Epithelial cell of prostate (primary cell): ENCODE data around the gene SLC25A42.
"Not testable (repeated sequence)": the region's sequence is repeated elsewhere in the genome, so short reads cannot be mapped to it uniquely, and the experiment has no call there.

Experiments used
- DNase-seq: peaks from one replicate; pipeline ENCODE4 v3.0.0-alpha.2; 2011; ENCODE audit warnings: low read depth, low spot score
- H3K27ac ChIP-seq: fragments of 450-650 bp; 2 replicates; pipeline ENCODE4 v1.5.1; 2017; ENCODE audit warnings: mild to moderate bottlenecking

The SLC25A42 gene

DNA sequence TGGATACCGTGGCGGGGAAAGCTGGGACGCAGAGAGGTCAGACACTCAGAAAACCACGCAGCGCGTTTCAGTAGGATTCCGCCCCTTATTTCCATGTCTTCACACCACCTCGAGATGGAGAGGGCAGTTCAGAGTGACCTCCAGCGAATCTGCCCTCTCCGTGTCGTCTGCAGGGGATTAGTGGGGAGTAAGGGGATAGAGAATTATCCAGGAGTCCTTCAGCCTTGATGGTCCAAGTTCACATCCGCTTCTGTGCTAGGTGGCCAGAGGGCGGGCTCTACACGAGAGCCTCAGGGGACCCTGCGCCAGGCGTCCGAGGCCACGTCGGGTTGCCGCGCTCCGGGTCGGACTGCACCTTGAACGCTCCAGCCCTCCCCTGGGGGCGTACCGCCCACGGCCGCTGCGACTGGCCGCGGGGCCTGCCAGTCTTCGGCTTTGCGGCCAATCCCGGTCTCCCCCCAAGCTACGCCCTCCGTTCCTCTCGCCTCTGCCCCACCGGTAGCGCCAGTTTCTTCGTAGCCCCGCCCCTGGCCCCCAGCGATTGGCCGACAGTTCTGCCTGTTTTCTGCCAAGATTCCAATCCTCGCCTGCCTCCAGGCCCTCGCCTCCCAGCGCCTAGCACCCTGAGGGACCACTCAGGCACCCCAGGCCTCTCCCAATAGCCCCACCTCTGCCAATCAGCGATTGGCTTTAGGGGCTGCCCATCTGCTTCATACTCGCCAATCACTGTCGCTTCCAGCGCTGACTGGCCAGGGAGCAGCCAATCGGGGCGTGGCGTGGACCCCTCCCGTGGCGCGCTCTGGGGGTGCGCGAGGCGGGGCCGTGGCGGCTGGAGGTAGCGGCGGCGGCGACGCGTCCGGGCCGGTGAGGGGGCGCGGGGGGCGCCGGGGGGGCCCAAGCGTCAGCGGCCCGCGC, at the start of gene SLC25A42:
Gene SLC25A42 (plus strand): TSS at position 812 of the 915 bp plus-strand sequence. CDS start 32,131 bp downstream, outside the sequence.
- H3K27ac ChIP-seq: no peak within 1 kb of the TSS
- peak; percentile 93 for DNase-seq

DNA sequence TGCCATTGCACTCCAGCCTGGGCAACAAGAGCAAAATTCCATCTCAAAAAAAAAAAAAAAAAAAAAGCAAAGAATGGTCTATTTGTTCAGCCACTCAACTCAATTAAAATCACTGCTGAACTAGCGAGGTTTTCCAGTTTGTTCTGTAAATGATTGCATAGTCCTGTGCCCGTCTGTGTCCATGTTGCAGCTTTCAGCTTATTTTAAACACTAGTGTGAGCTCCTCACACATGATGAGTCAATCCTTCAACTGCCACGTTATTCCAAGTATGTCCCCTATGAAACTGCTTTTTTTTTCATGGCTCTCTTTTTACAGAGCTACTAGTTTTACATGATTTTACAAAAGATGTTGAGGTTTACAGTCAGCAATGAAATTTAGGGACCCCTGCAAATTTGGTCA, 42.7 kb upstream of the SLC25A42 start:
- DNase-seq: no peak
- no peak overlapping the region for H3K27ac ChIP-seq

- no peak overlapping the region for H3K27ac ChIP-seq
- no peak for DNase-seq
Measured at GRCh38 chr19:19022380-19022961, 41.3 kb upstream of the SLC25A42 start.

- H3K27ac ChIP-seq: peak overlapping the region; percentile 18
Measured at GRCh38 chr19:19023376-19023775, 40.4 kb upstream of the SLC25A42 start.

DNA sequence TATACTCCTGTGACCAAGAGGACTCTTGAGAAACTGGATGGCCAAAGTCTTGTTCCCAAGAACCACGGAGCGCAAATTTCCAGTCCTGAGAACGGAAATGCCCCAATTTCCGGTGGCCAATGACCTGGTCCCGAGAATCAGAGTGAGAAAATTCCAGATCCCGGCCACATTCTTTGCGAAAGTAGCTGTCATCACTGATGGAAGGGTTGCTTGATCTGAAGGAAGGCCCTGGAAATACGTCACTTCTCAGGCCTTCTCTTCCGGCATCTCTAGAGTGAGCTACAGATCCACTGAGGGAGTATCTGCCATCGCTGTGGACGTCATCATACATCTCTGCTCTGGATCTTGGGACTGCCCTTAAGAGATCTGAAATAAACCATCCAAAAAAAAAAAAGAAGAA, 37.9 kb upstream of the SLC25A42 start:
- H3K27ac ChIP-seq: peak overlapping the region; percentile 44
- DNase-seq: no peak

More at GRCh38 chr19:19023376-19023775, 40.4 kb upstream of the SLC25A42 start:
- not testable (repeated sequence) for DNase-seq

DNA sequence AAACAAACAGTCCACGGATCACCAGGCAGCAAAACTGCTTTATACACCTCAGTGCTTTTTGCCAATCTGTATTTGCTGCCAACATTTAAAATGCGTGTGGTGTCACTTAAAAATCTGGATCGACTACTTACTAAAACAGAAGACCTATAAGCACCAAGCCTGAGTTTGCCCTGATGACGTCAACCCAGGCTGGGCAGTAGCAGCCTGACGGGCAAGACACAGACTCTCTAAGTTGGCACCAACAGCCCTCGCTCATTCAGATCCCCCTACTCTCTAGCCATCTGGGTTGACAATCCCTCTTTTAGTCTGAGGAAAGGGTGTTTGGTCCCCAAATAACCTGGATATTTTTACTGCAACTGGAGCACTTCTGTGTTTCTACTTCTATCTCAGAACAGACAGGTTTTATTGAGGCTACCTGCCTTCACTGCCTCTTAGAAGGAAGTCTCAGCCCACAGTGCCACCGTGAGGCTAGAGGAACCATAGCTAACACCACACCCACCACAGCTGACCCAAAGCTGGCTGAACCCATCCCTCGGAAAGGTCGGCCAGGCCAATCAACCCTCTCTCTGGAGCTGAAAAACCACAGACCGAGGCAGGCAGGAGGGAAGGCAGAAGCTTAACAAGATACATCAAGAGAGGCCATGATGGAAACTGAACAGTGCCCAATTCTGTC, 37.4 kb upstream of the SLC25A42 start:
- no peak for DNase-seq
- H3K27ac ChIP-seq: peak overlapping the region; percentile 44

DNA sequence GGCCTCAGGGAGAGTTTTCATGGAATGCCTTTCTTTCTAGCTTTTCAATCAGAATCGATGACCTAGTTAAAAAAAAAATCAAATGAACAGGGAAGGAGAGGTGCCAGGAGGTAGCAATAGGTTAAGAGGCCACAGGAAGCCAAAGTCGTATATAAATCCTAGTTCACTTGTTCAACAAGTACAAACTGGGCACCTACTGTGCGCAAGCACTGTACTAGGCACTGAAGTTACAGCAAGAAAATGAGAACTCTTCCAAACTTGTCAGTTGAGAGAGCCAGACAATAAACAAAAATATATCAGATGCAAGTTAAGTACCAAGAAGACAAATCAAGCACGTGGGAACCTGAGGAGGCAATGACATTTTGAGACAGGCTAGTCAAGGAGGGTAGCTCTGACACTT, 36.6 kb upstream of the SLC25A42 start:
- H3K27ac ChIP-seq: peak overlapping the region; percentile 44
- no peak for DNase-seq

DNA sequence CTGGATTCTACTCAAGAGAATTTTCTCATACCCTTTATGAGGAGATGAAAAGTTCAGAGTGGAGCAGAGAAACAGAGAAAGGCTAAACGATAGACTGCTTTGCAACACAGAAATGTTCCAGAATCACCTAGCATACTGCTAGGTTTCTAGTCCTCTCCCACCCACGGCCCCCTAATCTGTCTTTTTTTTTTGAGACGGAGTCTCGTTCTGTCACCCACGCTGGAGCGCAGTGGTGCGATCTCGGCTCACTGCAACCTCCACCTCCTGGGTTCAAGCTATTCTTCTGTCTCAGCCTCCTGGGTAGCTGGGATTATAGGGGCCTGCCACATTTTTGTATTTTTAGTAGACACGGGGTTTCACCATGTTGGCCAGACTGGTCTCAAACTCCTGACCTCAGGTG, 35.3 kb upstream of the SLC25A42 start:
- no peak overlapping the region for H3K27ac ChIP-seq
- DNase-seq: no peak

DNA sequence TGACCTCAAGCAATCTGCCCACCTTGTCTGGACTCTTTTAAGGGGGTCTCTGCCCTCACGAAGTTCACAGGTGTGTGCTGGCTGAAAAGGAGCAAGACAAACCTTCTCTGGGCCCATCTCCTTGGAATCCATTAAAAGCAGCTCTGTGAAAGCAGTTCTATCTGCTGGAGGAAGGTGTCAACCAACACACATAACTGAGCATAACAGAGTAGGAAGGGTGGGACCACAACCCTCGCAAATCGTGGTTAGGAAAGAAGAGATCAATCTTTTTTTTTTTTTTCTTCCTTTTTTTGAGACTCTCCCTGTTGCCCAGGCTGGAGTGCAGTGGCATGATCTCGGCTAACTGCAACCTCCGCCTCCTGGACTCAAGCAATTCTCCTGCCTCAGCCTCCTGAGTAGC, 31.9 kb upstream of the SLC25A42 start:
- H3K27ac ChIP-seq: no peak overlapping the region
- DNase-seq: no peak

GRCh38 chr19:19032420-19033175, 31.2 kb upstream of the SLC25A42 start:
- H3K27ac ChIP-seq: peak overlapping the region; percentile 86
- DNase-seq: peak; percentile 46

GRCh38 chr19:19033176-19033425, 30.7 kb upstream of the SLC25A42 start:
- DNase-seq: no peak
- peak overlapping the region; percentile 86 for H3K27ac ChIP-seq

GRCh38 chr19:19033426-19034203, 30.2 kb upstream of the SLC25A42 start, which contains the start of the genes ARMC6 and SUGP2:
TSS of gene ARMC6 (plus strand) at chr19:19033603. CDS start at chr19:19034210, 607 bp downstream.
TSS of gene SUGP2 (minus strand) at chr19:19033517. CDS start at chr19:19031071, 2,446 bp downstream.
- peak within 1 kb of the TSS; percentile 86 for H3K27ac ChIP-seq
- peak; percentile 34 for DNase-seq

DNA sequence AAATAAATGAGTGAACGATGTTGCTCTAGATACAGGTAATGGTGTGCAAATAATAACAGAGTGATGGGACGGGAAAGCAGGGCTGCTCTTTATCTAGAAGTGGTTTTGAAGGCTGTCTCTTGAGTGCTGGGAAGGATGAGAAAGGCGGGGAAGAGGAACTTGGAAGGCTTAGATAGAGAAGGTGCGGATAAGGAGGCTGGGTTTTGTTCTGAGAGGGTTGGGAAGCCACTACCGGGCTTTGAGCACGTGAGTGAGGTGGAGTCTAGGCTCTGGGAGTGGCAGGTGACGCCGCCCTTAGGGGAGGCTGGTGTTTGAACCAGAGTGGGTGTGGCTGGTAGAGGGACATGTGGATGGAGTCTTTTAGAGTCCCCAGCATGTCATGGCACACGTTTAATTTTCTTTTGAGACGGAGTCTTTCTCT, 29.6 kb upstream of the SLC25A42 start:
- peak overlapping the region; percentile 86 for H3K27ac ChIP-seq
- DNase-seq: no peak

DNA sequence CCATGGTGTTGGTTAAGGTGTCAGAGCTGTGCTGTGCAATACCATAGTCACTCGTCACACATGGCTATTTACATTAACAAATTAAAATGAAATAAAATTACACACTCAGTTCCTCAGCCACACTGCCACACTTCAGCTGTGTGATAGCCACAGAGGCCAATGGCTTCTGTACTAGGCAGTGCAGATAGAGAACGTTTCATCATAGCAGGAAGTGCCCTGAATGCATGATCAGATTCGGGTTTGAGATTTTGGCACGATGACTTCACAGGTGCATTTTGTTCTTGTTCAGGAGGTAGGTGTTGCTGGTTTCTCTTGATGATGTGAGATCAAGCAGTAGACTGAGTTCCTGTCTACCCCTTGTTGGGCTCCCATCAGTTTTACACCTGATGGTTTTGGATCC, 23.9 kb upstream of the SLC25A42 start:
- no peak for DNase-seq
- H3K27ac ChIP-seq: no peak overlapping the region

- no peak for DNase-seq
- no peak overlapping the region for H3K27ac ChIP-seq
Measured at GRCh38 chr19:19040417-19040816, 23.4 kb upstream of the SLC25A42 start.

DNA sequence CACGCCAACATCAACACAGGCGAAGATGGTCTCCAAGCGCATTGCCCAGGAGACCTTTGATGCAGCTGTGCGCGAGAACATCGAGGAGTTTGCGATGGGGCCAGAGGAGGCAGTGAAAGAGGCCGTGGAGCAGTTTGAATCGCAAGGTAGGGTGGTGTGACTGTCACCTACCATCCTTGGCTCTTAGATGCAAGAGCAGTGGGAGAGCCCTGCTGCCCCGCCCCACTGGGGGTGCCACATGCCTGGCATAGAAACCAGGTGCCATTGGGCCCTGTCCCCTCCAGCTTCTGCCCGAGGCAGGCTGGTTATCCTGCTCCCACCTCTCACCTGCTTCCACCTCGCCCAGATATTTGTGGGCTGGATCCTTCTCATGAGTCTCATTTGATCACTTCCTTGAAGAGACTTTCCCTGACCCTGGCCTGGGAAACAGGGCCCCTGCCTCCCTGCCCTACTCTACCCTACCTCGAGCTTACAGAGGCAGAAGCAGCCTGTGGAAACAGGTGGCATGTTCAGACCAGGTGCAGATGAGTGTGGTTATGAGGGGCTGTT, 21.0 kb upstream of the SLC25A42 start:
- no peak for DNase-seq
- no peak overlapping the region for H3K27ac ChIP-seq

- no peak overlapping the region for H3K27ac ChIP-seq
- no peak for DNase-seq
Measured at GRCh38 chr19:19043481-19043880, 20.3 kb upstream of the SLC25A42 start.

- DNase-seq: no peak
- H3K27ac ChIP-seq: no peak overlapping the region
Measured at GRCh38 chr19:19043881-19044280, 19.9 kb upstream of the SLC25A42 start.

DNA sequence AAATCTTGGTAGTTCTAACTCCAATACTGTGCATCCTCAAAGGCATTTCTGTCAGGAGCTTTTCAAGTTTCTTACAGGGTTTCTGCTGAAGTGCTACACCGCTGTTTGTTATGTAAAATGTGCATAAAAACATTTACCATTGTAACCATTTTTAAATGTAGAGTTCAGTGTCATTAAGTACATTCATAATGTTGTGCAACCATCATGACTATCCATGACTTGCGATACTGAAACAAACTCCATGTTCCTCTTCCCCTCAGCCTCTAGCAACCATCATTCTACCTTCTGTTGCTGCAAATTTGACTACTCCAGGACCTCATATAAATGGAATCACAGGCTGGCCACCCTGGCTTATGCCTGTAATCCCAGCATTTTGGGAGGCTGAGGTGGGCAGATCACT, 14.4 kb upstream of the SLC25A42 start:
- no peak for DNase-seq
- peak overlapping the region; percentile 5 for H3K27ac ChIP-seq
